Measurements from ENCODE around the gene SRF.

- TF ChIP-seq CTCF (IDR thresholded peaks at IDR 0.05; ENCODE audit: low read length) (no peak), EZH2 (IDR thresholded peaks at IDR 0.05; ENCODE audit: borderline replicate concordance, low read length) (no peak)
These were observed 47.4 kb upstream of the SRF start for GRCh38 chr6:43123461-43124314.

Measured in OCI-LY1 (cell line).